Measurements from ENCODE around the gene MYBPH. TPM values are rescaled to one million over a fixed set of nuclear protein-coding genes. Genes with fewer than 3 reads are reported as not detected.

MYBPH gene
- total and polyA plus RNA-seq, 2 experiments from 2014 or later = not detected

- no peak for TF ChIP-seq JUNB (IDR thresholded peaks at IDR 0.05; ENCODE audit: unreplicated experiment)
- TF ChIP-seq POLR2AphosphoS5 (IDR thresholded peaks at IDR 0.05; ENCODE audit: low read depth) = no peak
- Histone ChIP-seq H3K4me2 (no peak overlapping the region), H4K20me1 (replicated peaks; ENCODE audit: insufficient read depth) (no peaks in the 10 kb centered on the region), H3K36me3 (ENCODE audit: insufficient read depth) (no peaks in the 10 kb centered on the region), H3K27me3 (ENCODE audit: insufficient read depth) (no peaks in the 10 kb centered on the region), H3K9me2 (ENCODE audit: insufficient read depth) (no peaks in the 10 kb centered on the region), H3K79me2 (replicated peaks; ENCODE audit: insufficient read depth) (no peaks in the 10 kb centered on the region), H3K4me3 (no peak overlapping the region), H3K4me1 (ENCODE audit: insufficient read depth) (no peaks in the 10 kb centered on the region), H3K27ac (ENCODE audit: low read depth) (no peak overlapping the region), H2AFZ (peak overlapping the region; percentile 43; the same call in 1 of the 2 replicates), H3F3A (replicated peaks; ENCODE audit: low read depth) (no peaks in the 10 kb centered on the region)
- H3K9me3 Mint-ChIP-seq = no peaks in the 10 kb centered on the region
- DNase-seq (ENCODE audit: low spot score) = no peak
- no peak overlapping the region for H3K27ac Mint-ChIP-seq
- no peak overlapping the region for H3K4me3 Mint-ChIP-seq
- peaks cover 5% of the 10 kb centered on the region for H3K4me1 Mint-ChIP-seq
- no peaks in the 10 kb centered on the region for H3K36me3 Mint-ChIP-seq (ENCODE audit: low read depth)
- ATAC-seq = no peak
- peaks cover 1% of the 10 kb centered on the region for H3K27me3 Mint-ChIP-seq (ENCODE audit: insufficient read depth, low read depth, poor library complexity)
Observed at GRCh38 chr1:203207751-203208150, 32.1 kb upstream of the MYBPH start.

GRCh38 chr1:203206129-203206687, 30.6 kb upstream of the MYBPH start:
- Histone ChIP-seq H3K4me2 (no peak overlapping the region), H3K27ac (ENCODE audit: low read depth) (no peak overlapping the region)

More at GRCh38 chr1:203206129-203206687, 30.6 kb upstream of the MYBPH start:
- Histone ChIP-seq H3K79me2 (replicated peaks; ENCODE audit: insufficient read depth) (no peaks in the 10 kb centered on the region), H3F3A (replicated peaks; ENCODE audit: low read depth) (no peaks in the 10 kb centered on the region), H2AFZ (peak overlapping the region; percentile 63; the same call in 1 of the 2 replicates), H3K36me3 (ENCODE audit: insufficient read depth) (no peaks in the 10 kb centered on the region), H3K9me2 (ENCODE audit: insufficient read depth) (no peaks in the 10 kb centered on the region), H3K4me1 (ENCODE audit: insufficient read depth) (no peaks in the 10 kb centered on the region), H4K20me1 (replicated peaks; ENCODE audit: insufficient read depth) (no peaks in the 10 kb centered on the region), H3K4me3 (no peak overlapping the region), H3K27me3 (ENCODE audit: insufficient read depth) (no peaks in the 10 kb centered on the region)
- Mint-ChIP-seq H3K36me3 (ENCODE audit: low read depth) (no peaks in the 10 kb centered on the region), H3K4me3 (no peak overlapping the region), H3K4me1 (peaks cover 5% of the 10 kb centered on the region), H3K27me3 (ENCODE audit: insufficient read depth, low read depth, poor library complexity) (no peaks in the 10 kb centered on the region), H3K27ac (no peak overlapping the region), H3K9me3 (no peaks in the 10 kb centered on the region)
- ATAC-seq (peak; percentile 43), DNase-seq (ENCODE audit: low spot score) (no peak)
- TF ChIP-seq REST (IDR thresholded peaks at IDR 0.05; ENCODE audit: unreplicated experiment) = no peak
- TF ChIP-seq ZNF462 (CRISPR knock-in tag; IDR thresholded peaks at IDR 0.05) = no peak
- TF ChIP-seq CTCF (conservative IDR thresholded peaks at IDR 0.05; ENCODE audit: low read depth in 2 of 2) = no peak
- no peak for TF ChIP-seq JUNB (IDR thresholded peaks at IDR 0.05; ENCODE audit: unreplicated experiment)
- no peak for TF ChIP-seq POLR2AphosphoS5 (IDR thresholded peaks at IDR 0.05; ENCODE audit: low read depth)
- TF ChIP-seq ZNF331 (CRISPR knock-in tag; IDR thresholded peaks at IDR 0.05; ENCODE audit: low read depth) = no peak
